Measurements from ENCODE around the gene FA2H. TPM values are rescaled to one million over a fixed set of nuclear protein-coding genes. Genes with fewer than 3 reads are reported as not detected.
A peak's percentile ranks its signal among the peaks of the same experiment; 100 is the strongest.

The FA2H gene
- total RNA-seq, 1 experiment from 2014 or later = 29.5 TPM

- no peak for DNase-seq (ENCODE audit: low spot score)
These were observed 30.1 kb downstream of the FA2H start for GRCh38 chr16:74744566-74744965.

- peak; percentile 97 for DNase-seq (ENCODE audit: low spot score)
These were observed 30.8 kb downstream of the FA2H start for GRCh38 chr16:74743668-74744299.

GRCh38 chr16:74743045-74743667 is 31.5 kb downstream of the FA2H start:
- DNase-seq (ENCODE audit: low spot score) = peak; percentile 30

GRCh38 chr16:74742051-74742481 is 32.6 kb downstream of the FA2H start:
- no peak for DNase-seq (ENCODE audit: low spot score)

- peak; percentile 78 for DNase-seq (ENCODE audit: low spot score)
These were observed 33.8 kb downstream of the FA2H start for GRCh38 chr16:74740795-74741304.

GRCh38 chr16:74739275-74739674 is 35.3 kb downstream of the FA2H start:
- no peak for DNase-seq (ENCODE audit: low spot score)

- DNase-seq (ENCODE audit: low spot score) = no peak
These were observed 35.8 kb downstream of the FA2H start for GRCh38 chr16:74738816-74739215.

GRCh38 chr16:74738113-74738541 is 36.5 kb downstream of the FA2H start:
- DNase-seq (ENCODE audit: low spot score) = peak; percentile 61

- DNase-seq (ENCODE audit: low spot score) = no peak
These were observed 37.1 kb downstream of the FA2H start for GRCh38 chr16:74737521-74737920.

GRCh38 chr16:74736531-74737157 is 38.0 kb downstream of the FA2H start:
- DNase-seq (ENCODE audit: low spot score) = no peak

GRCh38 chr16:74735554-74735953 is 39.1 kb downstream of the FA2H start:
- DNase-seq (ENCODE audit: low spot score) = no peak

- no peak for DNase-seq (ENCODE audit: low spot score)
These were observed 39.5 kb downstream of the FA2H start for GRCh38 chr16:74735162-74735452.

GRCh38 chr16:74734361-74735161 is 40.1 kb downstream of the FA2H start:
- DNase-seq (ENCODE audit: low spot score) = no peak

- DNase-seq (ENCODE audit: low spot score) = no peak
These were observed 41.8 kb downstream of the FA2H start for GRCh38 chr16:74732707-74733350.

GRCh38 chr16:74731853-74732477 is 42.7 kb downstream of the FA2H start:
- no peak for DNase-seq (ENCODE audit: low spot score)

- DNase-seq (ENCODE audit: low spot score) = peak; percentile 88
These were observed 44.6 kb downstream of the FA2H start for GRCh38 chr16:74729783-74730683.

GRCh38 chr16:74727903-74728302 is 46.7 kb downstream of the FA2H start:
- DNase-seq (ENCODE audit: low spot score) = no peak

GRCh38 chr16:74726716-74727115 is 47.9 kb downstream of the FA2H start:
- peak; percentile 79 for DNase-seq (ENCODE audit: low spot score)

- DNase-seq (ENCODE audit: low spot score) = no peak
These were observed 48.8 kb downstream of the FA2H start for GRCh38 chr16:74725651-74726455.
